HG02798 (cell line): Measurements from ENCODE around the gene ITGB1BP2.
"Not testable (repeated sequence)": the region's sequence is repeated elsewhere in the genome, so short reads cannot be mapped to it uniquely, and the experiment has no call there.

Experiments used
- ATAC-seq: cut with Tn5 transposase; IDR thresholded peaks from one replicate; pipeline ENCODE4 v1.9.1; 2021; ENCODE audit warnings: mild to moderate bottlenecking; ENCODE audit not compliant: unreplicated experiment, poor library complexity

The ITGB1BP2 gene

DNA sequence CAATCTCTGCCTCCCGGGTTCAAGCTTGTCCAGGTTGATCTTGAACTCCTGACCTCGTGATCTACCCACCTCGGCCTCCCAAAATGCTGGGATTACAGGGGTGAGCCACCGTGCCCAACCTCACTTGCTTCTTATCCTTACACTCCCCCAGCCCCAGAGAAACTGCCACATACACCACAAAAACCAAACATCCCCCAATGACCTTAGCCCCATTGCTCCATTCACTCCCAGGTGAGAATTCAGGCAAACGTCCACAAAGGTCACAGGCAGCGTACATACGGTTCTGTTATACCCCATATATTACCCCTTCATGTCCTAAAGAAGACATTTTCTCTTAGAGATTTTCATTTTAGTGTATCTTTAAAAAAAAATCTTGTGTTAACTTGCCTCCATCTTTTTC is 1.1 kb upstream of the ITGB1BP2 start:
- not testable (repeated sequence) for ATAC-seq

DNA sequence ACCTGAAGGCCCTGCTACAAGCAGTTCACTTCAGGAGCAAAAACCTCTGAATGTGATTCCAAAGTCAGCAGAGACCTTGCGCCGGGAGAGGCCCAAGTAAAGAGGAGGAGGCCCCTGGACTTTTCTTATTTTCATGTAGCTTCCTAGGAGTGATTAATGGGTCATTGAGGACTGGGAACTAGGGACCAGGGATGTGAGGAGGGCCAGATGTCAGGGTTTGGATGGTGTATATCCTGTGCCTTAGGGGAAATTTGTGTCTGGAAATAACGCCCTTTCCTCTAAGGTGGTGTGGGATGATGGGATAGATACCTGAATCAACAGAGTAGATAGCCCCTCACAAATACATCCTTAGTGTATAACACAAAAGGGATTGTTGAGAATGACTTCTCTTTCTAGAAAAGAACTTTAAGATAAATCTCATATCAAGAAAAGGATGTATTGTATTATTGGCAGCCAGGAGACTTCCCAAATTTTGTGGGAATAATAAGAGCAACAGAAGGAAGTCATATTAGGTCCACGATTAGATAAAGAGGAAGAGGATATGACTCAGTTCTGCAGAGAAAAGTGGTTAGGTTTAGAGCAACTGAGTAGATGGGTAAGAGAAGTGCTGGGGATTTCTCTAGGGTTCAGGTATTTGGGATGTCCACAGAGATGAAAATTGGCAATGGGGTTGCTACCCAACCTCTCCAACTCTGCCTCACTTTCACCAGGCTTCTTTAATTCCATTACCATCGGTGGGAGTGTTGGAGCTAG is 1.1 kb downstream of the ITGB1BP2 start:
- no peak for ATAC-seq

DNA sequence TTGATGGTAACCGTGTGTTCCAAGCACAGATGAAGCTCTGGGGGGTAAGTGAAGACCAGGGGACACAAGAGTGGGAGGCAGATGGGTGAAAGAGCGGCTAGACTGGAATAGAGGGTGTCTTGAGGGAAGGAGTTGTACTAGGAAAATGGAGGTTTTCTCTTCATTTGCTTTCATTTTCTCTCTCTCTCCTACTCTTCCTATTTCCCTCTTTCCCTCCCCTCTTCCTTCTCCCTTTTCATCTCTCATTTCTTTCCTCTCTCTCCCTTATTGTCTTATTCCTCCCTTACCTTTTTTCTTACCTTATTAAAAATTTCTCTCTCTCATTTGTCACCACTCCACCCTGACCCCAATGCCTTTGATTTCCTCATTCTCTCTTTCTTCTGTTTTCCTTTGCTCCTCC is 3.0 kb downstream of the ITGB1BP2 start:
- ATAC-seq, result no peak

- no peak for ATAC-seq
Observed at GRCh38 chrX:71315917-71316316, 14.4 kb downstream of the ITGB1BP2 start.

DNA sequence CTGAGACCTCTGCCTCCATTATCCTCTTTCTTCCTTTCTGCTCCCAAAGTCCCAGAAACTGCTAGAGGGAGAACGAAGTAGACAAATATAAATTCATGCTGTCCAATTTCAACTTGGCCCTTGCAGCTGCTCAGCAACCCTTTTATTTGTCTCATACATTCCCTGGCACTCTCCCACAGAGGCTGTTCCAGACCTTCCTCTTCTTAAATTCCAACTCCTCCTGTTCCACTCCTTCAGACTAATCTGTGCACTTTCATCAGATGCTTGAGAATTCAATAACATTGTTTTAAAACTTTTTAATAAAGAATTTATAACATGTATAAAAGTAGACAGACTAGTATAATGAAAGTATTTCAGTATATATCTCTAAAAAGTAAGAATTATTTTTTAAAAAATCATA is 15.4 kb downstream of the ITGB1BP2 start:
- ATAC-seq, result not testable (repeated sequence)

DNA sequence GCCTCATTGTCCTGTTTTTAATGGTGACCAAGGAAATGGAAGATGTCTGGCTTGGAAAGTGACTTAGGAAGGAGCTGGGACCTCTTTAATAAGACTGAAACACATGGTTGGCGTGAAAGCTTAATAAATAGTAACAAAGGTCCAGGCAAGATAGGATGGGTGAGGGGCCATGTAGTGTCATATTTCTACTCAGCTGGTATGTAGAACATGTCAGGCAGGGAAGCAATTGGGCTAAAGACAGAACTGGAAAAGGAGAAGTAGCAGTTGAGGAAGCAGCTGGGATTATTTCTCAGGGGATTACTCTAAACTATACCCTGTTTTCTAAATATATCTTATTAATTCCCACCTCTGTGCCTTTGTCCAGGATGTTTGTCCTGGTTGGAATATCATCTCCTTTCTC is 18.6 kb downstream of the ITGB1BP2 start:
- ATAC-seq, result no peak

DNA sequence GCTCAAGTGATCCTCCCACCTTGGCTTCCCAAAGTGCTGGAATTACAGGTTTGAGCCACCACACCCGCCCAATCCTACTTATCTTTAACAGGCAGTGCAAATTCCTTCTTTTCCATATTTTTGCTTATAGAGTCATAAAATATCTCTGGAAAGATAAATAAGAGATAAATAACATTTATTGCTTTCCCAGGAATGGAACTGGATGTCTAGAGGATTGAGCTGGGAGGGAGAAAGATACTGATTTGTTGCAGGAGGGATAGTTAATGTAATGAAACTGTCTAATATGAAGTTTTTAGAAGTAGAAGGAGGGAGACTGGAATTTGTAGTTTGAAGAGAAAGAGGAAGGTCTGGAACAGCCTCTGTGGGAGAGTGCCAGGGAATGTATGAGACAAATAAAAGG is 20.2 kb downstream of the ITGB1BP2 start:
- no peak for ATAC-seq

DNA sequence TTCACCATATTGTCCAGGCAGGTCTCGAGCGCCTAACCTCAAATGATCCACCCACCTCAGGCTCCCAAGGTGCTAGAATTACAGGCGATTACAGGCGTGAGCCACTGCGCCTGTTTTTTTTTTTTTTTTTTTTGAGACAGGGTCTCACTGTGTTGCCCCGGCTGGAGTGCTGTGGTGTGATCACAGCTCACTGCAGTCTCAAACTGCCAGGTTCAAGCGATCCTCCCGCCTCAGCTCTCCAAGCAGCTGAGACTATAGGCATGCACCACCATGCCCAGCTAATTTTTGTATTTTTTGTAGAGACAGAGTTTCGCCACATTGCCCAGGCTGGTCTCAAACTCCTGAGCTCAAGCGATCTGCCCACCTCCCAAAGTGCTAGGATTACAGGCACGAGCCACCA is 22.9 kb downstream of the ITGB1BP2 start:
- not testable (repeated sequence) for ATAC-seq

GRCh38 chrX:71326394-71326793 is 24.8 kb downstream of the ITGB1BP2 start:
- no peak for ATAC-seq

DNA sequence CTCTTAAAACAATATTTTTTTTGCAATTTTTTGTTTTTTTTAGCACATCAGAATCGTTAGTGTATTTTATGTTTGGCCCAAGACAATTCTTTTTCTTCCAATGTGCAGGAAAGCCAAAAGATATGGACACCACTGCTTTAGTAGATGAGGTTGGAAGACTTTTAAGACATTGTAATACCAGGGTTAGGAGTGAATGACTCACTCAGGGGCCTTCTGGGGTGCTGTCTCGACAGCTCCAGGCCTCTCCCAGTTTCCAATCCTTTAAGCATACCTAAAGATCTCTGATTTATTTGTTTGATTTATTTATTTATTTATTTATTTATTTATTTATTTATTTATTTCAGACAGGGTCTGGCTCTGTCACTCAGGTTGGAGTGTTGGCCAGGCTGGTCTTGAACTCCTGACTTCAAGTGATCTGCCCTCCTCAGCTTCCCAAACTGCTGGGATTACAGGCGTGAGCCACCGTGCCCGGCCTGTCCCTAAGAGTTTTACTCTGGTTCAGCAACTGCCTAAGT is 47.7 kb downstream of the ITGB1BP2 start:
- ATAC-seq, result not testable (repeated sequence)

- ATAC-seq, result not testable (repeated sequence)
Observed at GRCh38 chrX:71349867-71350266, 48.3 kb downstream of the ITGB1BP2 start.

- ATAC-seq, result not testable (repeated sequence)
Observed at GRCh38 chrX:71352439-71352838, 50.9 kb downstream of the ITGB1BP2 start.
